ENCODE measurements around the gene LY9.
A peak's percentile ranks its signal among the peaks of the same experiment; 100 is the strongest.
"Not testable (repeated sequence)": the region's sequence is repeated elsewhere in the genome, so short reads cannot be mapped to it uniquely, and the experiment has no call there.

The LY9 gene

GRCh38 chr1:160782988-160783765, 12.8 kb upstream of the LY9 start:
- H3K27ac Mint-ChIP-seq: peak overlapping the region in 1 of 2 donors; percentile 19
- not testable (repeated sequence) for ATAC-seq, DNase-seq, H3K27me3 Mint-ChIP-seq, H3K9me3 Mint-ChIP-seq
- H3K4me1 Mint-ChIP-seq: peaks cover 22% of the 10 kb centered on the region
- H3K4me3 Mint-ChIP-seq: peak overlapping the region in 1 of 2 donors; percentile 12

- no peak overlapping the region for H3K4me3 Mint-ChIP-seq
- H3K4me1 Mint-ChIP-seq: peaks cover 10% of the 10 kb centered on the region
- H3K27ac Mint-ChIP-seq: no peak overlapping the region
- ATAC-seq (no peak), DNase-seq (no peak)
- no peaks in the 10 kb centered on the region for H3K27me3 Mint-ChIP-seq
- no peaks in the 10 kb centered on the region for H3K9me3 Mint-ChIP-seq
These were observed 6.8 kb upstream of the LY9 start for GRCh38 chr1:160789051-160789701.

GRCh38 chr1:160789702-160790611, 6.0 kb upstream of the LY9 start:
- H3K27ac Mint-ChIP-seq: peak overlapping the region in 1 of 2 donors; percentile 43
- no peak overlapping the region for H3K4me3 Mint-ChIP-seq
- peaks cover 18% of the 10 kb centered on the region for H3K4me1 Mint-ChIP-seq
- H3K27me3 Mint-ChIP-seq: no peaks in the 10 kb centered on the region
- no peak for ATAC-seq
- H3K9me3 Mint-ChIP-seq: no peaks in the 10 kb centered on the region
- no peak for DNase-seq

GRCh38 chr1:160794376-160794775, 1.6 kb upstream of the LY9 start:
- peaks cover 44% of the 10 kb centered on the region for H3K4me1 Mint-ChIP-seq
- no peaks in the 10 kb centered on the region for H3K27me3 Mint-ChIP-seq
- ATAC-seq (no peak), DNase-seq (no peak)
- no peak overlapping the region for H3K4me3 Mint-ChIP-seq
- H3K27ac Mint-ChIP-seq: no peak overlapping the region
- no peaks in the 10 kb centered on the region for H3K9me3 Mint-ChIP-seq

- Mint-ChIP-seq H3K4me1 (peaks cover 59% of the 10 kb centered on the region), H3K9me3 (no peaks in the 10 kb centered on the region), H3K27me3 (no peaks in the 10 kb centered on the region), H3K4me3 (peak overlapping the region; percentile 83 to 93), H3K27ac (peak overlapping the region; percentile 98)
- peak; percentile 30 for ATAC-seq
- DNase-seq: no peak
These were observed 1.3 kb downstream of the LY9 start for GRCh38 chr1:160797271-160797709.

- Mint-ChIP-seq H3K4me3 (peak overlapping the region; percentile 83 to 93), H3K4me1 (peaks cover 65% of the 10 kb centered on the region), H3K27ac (peak overlapping the region; percentile 98), H3K27me3 (no peaks in the 10 kb centered on the region), H3K9me3 (no peaks in the 10 kb centered on the region)
- ATAC-seq: peak; percentile 78
- peak; percentile 51 to 79 for DNase-seq
These were observed 1.9 kb downstream of the LY9 start for GRCh38 chr1:160797861-160798273.

GRCh38 chr1:160798439-160798838, 2.5 kb downstream of the LY9 start:
- peaks cover 70% of the 10 kb centered on the region for H3K4me1 Mint-ChIP-seq
- peak overlapping the region; percentile 98 for H3K27ac Mint-ChIP-seq
- H3K27me3 Mint-ChIP-seq: no peaks in the 10 kb centered on the region
- H3K9me3 Mint-ChIP-seq: no peaks in the 10 kb centered on the region
- peak overlapping the region; percentile 83 to 93 for H3K4me3 Mint-ChIP-seq
- ATAC-seq: no peak
- DNase-seq: no peak

- Mint-ChIP-seq H3K27me3 (no peaks in the 10 kb centered on the region), H3K9me3 (no peaks in the 10 kb centered on the region), H3K4me3 (peak overlapping the region; percentile 83 to 93), H3K27ac (peak overlapping the region; percentile 92 to 98), H3K4me1 (peaks cover 75% of the 10 kb centered on the region)
- no peak for DNase-seq
- no peak for ATAC-seq
These were observed 3.7 kb downstream of the LY9 start for GRCh38 chr1:160799641-160800040.

- no peaks in the 10 kb centered on the region for H3K9me3 Mint-ChIP-seq
- peaks cover 75% of the 10 kb centered on the region for H3K4me1 Mint-ChIP-seq
- no peaks in the 10 kb centered on the region for H3K27me3 Mint-ChIP-seq
- peak overlapping the region; percentile 92 to 98 for H3K27ac Mint-ChIP-seq
- ATAC-seq: no peak
- peak overlapping the region; percentile 83 to 93 for H3K4me3 Mint-ChIP-seq
- no peak for DNase-seq
These were observed 4.2 kb downstream of the LY9 start for GRCh38 chr1:160800142-160800541.

GRCh38 chr1:160800645-160801408, 4.9 kb downstream of the LY9 start:
- Mint-ChIP-seq H3K9me3 (peaks cover 0 to 4% of the 10 kb centered on the region in 2 donors), H3K4me1 (peaks cover 75% of the 10 kb centered on the region), H3K27ac (peak overlapping the region; percentile 81 to 93), H3K4me3 (peak overlapping the region; percentile 81 to 83), H3K27me3 (no peaks in the 10 kb centered on the region)
- DNase-seq: no peak
- ATAC-seq: peak; percentile 46

GRCh38 chr1:160801836-160802580, 6.0 kb downstream of the LY9 start:
- no peak overlapping the region for H3K27ac Mint-ChIP-seq

GRCh38 chr1:160806109-160806665, 10.2 kb downstream of the LY9 start:
- Mint-ChIP-seq H3K27me3 (no peaks in the 10 kb centered on the region), H3K27ac (peak overlapping the region in 1 of 2 donors; percentile 74), H3K4me1 (peaks cover 94% of the 10 kb centered on the region), H3K4me3 (peak overlapping the region; percentile 34 to 78), H3K9me3 (peaks cover 16 to 20% of the 10 kb centered on the region in 2 donors)
- ATAC-seq (peak; percentile 87), DNase-seq (no peak)

More at GRCh38 chr1:160801836-160802580, 6.0 kb downstream of the LY9 start:
- ATAC-seq (no peak), DNase-seq (no peak)
- no peaks in the 10 kb centered on the region for H3K27me3 Mint-ChIP-seq
- H3K4me3 Mint-ChIP-seq: peak overlapping the region; percentile 81 to 83
- H3K9me3 Mint-ChIP-seq: peaks cover 11 to 16% of the 10 kb centered on the region in 2 donors
- peaks cover 83% of the 10 kb centered on the region for H3K4me1 Mint-ChIP-seq

- peaks cover 94% of the 10 kb centered on the region for H3K4me1 Mint-ChIP-seq
- H3K27ac Mint-ChIP-seq: peak overlapping the region; percentile 51 to 54
- no peaks in the 10 kb centered on the region for H3K27me3 Mint-ChIP-seq
- ATAC-seq (no peak), DNase-seq (no peak)
- H3K4me3 Mint-ChIP-seq: peak overlapping the region; percentile 66 to 78
- H3K9me3 Mint-ChIP-seq: peaks cover 16 to 20% of the 10 kb centered on the region in 2 donors
These were observed 10.8 kb downstream of the LY9 start for GRCh38 chr1:160806784-160807183.

GRCh38 chr1:160807247-160807646, 11.3 kb downstream of the LY9 start:
- peak overlapping the region; percentile 42 to 66 for H3K4me3 Mint-ChIP-seq
- H3K9me3 Mint-ChIP-seq: peaks cover 16 to 24% of the 10 kb centered on the region in 2 donors
- no peak for DNase-seq
- H3K27me3 Mint-ChIP-seq: no peaks in the 10 kb centered on the region
- peak; percentile 74 for ATAC-seq
- peak overlapping the region; percentile 51 to 54 for H3K27ac Mint-ChIP-seq
- H3K4me1 Mint-ChIP-seq: peaks cover 94% of the 10 kb centered on the region

Data from stimulated activated naive CD8-positive, alpha-beta T cell treated with anti-CD3 and anti-CD28 coated beads, Interleukin-15, amount 100 ng/mL, for 72 hours (primary cell).